ENCODE measurements around the gene FER1L5.
"Not testable (repeated sequence)": the region's sequence is repeated elsewhere in the genome, so short reads cannot be mapped to it uniquely, and the experiment has no call there.

FER1L5 gene

GRCh38 chr2:96637385-96638143, 5.0 kb upstream of the FER1L5 start:
- DNase-seq, result peak; percentile 59

GRCh38 chr2:96638144-96639121, 4.1 kb upstream of the FER1L5 start, which contains the start of gene KANSL3:
TSS of gene KANSL3 (minus strand) at chr2:96638312. CDS start at chr2:96637135, 1,177 bp downstream.
- peak; percentile 91 for DNase-seq

DNA sequence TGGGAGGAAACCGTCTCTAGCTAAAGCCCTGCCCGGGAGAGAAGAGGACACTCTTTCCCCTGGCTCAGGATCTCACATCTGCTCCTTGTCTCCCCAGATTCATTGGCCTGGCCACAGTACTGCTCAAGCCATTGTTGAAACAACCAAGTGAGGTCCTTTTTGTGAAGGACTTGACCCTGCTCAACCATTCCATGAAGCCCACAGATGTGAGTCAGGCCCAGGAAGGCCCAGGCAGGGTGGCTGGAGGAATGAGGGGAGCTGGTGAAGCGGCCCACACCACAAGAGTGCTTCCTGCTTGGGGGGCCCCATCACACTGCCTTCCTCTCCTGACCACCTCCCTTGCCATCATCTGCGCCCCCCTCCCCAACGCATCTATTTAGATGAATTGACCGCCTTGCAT, 5.1 kb downstream of the FER1L5 start:
- DNase-seq, result no peak

- DNase-seq, result no peak
These were observed 5.9 kb downstream of the FER1L5 start for GRCh38 chr2:96648306-96648930.

- no peak for DNase-seq
These were observed 6.8 kb downstream of the FER1L5 start for GRCh38 chr2:96649342-96649741.

DNA sequence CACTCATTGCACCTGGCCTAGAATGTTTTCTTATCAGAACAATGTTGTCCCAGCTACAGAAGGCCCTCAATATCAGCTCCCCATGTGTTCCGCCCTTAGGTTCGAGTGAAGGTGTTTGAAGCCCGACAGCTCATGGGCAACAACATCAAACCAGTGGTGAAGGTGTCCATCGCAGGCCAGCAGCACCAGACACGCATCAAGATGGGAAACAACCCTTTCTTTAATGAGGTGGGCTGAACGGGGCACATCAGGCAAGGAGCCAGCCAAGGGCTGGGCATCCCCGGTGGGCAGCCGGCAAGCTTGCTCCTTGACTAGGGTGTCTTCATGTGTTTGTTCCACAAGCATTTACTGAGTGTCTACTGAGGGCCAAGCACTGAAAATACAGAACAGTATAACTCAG, 9.2 kb downstream of the FER1L5 start:
- no peak for DNase-seq

DNA sequence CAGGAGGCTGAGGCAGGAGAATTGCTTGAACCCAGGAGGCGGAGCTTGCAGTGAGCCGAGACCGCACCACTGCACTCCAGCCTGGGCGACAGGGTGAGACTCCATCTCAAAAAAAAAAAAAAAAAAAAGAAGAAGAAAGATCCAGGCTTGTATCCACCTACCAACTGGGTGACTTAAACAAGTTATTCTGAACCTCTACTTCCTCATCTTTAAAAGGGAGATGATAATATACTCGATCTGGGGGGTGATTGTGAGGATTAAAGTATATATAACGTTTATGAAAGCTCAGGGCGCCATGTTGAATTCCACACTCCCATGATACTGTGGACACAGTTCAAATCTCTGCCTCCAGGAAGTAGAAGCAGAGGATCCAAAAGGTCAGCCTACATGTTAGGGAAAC, 12.2 kb downstream of the FER1L5 start:
- not testable (repeated sequence) for DNase-seq

GRCh38 chr2:96655526-96655925, 13.0 kb downstream of the FER1L5 start:
- no peak for DNase-seq

DNA sequence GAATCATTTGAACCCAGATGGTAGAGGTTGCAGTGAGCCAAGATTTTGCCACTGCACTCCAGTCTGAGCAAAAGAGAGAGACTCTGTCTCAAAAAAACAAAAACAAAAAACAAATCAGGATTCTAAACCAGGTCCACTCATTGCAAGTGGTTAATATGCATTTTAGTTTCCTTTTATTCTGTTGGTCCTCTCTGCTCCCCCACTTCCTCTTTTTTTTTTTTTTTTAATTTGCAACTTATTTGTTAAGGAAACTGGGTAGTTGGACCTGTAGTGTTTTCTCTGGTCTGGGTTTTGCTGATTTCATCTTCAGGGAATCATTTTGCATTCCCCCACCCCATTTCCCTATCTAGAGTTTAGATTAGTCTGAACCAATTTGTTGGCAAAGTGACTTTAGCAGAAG, 14.0 kb downstream of the FER1L5 start:
- no peak for DNase-seq

DNA sequence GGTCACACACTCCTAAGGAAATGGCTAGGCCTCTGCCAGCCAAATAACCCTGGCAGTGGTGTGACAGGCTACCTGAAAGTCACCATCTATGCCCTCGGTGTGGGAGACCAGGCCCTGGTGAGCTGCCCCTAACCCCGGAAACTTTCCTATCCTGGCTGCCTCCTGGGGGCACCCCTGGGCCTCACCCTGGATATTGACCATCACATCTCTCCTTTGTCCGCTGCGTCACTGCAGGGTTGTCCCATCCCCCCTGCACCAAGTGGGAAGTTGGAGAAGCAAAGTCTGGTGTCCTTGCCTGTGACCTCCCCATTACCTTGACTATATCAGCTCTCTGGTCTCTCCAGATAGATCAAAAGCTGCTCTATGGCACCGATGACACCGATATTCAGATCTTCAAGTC, 18.8 kb downstream of the FER1L5 start:
- DNase-seq, result no peak

GRCh38 chr2:96662360-96662759, 19.8 kb downstream of the FER1L5 start:
- DNase-seq, result no peak

DNA sequence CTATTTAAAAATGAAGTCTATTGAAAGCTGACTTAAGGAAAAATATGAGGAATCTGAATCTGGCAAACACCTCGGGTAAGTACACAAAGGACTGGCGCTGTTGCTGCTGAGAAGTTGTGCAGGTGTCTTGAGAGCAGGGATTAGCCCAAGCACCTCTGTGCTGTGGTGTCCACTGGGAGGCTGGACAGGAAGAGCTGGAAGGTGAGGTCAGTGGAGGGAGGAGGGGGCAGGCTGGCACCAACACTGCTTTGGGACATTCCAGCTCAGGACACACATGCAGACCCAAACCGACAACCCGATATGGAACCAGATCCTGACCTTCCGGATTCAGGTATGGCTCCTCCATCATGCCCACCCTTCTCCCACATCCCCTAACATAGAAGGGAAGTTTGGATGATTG, 20.6 kb downstream of the FER1L5 start:
- no peak for DNase-seq

DNA sequence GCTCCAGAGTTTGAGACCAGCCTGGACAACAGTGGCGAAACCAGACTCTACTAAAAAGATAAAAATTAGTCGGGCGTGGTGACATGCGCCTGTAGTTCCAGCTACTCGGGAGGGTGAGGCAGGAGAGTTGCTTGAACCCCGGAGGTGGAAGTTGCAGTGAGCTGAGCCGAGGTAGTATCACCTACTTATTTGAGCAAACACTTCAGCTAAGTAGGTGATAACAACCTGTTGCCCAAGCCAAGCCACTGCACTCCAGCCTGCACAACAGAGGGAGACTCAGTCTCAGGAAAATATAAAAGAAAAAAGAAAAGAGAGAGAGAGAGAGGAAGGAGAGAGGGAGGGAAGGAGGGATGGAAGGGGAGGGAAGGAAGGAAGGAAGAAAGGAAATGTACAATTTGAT, 21.3 kb downstream of the FER1L5 start:
- DNase-seq, result no peak

DNA sequence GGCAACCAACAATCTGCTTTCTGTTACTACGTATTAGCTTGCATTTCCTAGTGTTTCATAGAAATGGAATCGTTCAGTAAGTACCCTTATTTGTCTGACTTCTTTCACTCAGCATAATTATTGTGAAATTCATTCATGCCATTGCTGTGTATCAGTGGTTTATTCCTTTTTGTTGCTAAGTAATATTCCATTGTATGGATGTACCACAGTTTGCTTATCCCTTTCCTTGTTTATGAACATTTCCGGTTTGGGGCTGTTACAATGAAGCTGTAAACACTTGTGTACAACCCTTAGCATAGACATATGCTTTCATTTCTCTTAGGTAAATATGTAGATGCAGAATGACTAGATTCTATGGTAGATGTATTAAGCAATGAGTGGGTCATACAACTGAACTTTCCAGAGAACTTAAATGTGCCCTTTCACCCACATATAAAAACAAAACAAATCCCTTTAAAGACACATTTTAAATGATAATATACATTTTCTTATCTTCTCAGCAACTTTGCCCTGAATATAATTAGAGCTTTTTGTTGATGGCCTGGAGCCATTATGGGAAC, 21.9 kb downstream of the FER1L5 start:
- no peak for DNase-seq

DNA sequence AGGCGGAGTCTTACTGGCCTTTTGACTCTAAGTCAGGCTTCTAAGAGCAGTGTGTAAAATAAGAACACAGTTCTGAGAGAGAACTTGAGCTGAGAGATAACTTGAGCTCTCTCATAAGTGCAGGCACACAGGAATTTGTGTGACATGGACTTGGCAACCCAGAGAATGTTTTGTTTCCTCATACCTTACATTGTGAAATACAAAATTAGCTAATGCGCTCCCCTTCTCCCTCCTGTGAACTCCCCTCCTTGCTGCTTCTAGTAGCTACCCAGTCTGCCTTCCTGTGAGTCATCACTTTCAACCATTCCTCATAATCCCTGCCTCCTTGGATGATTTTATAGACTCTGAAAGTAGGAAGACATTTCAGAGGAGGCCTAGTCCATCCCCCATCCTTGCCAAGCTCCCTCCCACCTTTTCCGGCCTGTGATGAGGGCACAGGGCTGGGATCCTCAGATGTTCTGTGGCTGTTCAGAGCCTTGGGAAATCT, 22.6 kb downstream of the FER1L5 start:
- no peak for DNase-seq

DNA sequence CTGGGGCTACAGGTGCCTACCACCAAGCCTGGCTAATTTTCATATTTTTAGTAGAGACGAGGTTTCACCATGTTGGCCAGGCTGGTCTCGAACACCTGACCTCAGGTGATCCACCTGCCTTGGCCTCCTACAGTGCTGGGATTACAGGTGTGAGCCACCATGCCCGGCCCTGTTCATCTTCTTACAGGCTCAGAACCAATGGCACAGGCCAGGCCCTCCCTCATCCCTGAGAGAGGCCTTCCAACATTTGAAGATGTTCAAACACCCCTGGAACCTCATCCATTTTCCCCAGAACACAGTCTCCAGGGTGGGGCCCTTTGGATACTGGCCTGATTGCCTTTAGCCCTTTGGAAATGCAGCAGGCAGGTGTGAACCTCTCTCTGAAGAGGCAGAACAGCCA, 23.2 kb downstream of the FER1L5 start:
- not testable (repeated sequence) for DNase-seq

GRCh38 chr2:96668771-96669170, 26.2 kb downstream of the FER1L5 start:
- DNase-seq, result no peak

- DNase-seq, result no peak
These were observed 27.1 kb downstream of the FER1L5 start for GRCh38 chr2:96669539-96670215.

- DNase-seq, result no peak
These were observed 37.3 kb downstream of the FER1L5 start for GRCh38 chr2:96679848-96680247.

GRCh38 chr2:96680561-96681141, 38.1 kb downstream of the FER1L5 start:
- DNase-seq, result no peak

GRCh38 chr2:96681540-96681939, 39.0 kb downstream of the FER1L5 start:
- DNase-seq, result no peak

GRCh38 chr2:96683307-96683706, 40.7 kb downstream of the FER1L5 start:
- no peak for DNase-seq

Measured in NCI-H345 (cell line).